Right renal cortex interstitium (tissue), 3 donors: Measurements from ENCODE around the gene SMG1. TPM values are rescaled to one million over a fixed set of nuclear protein-coding genes. Genes with fewer than 3 reads are reported as not detected.
"Not testable (repeated sequence)": the region's sequence is repeated elsewhere in the genome, so short reads cannot be mapped to it uniquely, and the experiment has no call there.

ENCODE experiments used
- DNase-seq, 3 donors: peaks; one replicate each; pipeline ENCODE4 v3.0.0-alpha.2; 2013; ENCODE audit warnings: low read depth in 3 of 3, low spot score in 2 of 3
- polyA plus RNA-seq, 3 donors: library from polyadenylated mRNA; unstranded; fragments of 120-200 nt; gene quantifications; one replicate each; pipeline ENCODE4 v1.2.1, GENCODE V29; 2013; ENCODE audit not compliant: insufficient read length in 3 of 3

SMG1 gene
- polyA plus RNA-seq, 3 donors, result 48.5 to 53.7 (median 53.0) TPM

GRCh38 chr16:18772171-18772570, 154.0 kb downstream of the SMG1 start:
- DNase-seq, result not testable (repeated sequence)

GRCh38 chr16:18770336-18770962, 155.8 kb downstream of the SMG1 start:
- DNase-seq, result not testable (repeated sequence)

DNA sequence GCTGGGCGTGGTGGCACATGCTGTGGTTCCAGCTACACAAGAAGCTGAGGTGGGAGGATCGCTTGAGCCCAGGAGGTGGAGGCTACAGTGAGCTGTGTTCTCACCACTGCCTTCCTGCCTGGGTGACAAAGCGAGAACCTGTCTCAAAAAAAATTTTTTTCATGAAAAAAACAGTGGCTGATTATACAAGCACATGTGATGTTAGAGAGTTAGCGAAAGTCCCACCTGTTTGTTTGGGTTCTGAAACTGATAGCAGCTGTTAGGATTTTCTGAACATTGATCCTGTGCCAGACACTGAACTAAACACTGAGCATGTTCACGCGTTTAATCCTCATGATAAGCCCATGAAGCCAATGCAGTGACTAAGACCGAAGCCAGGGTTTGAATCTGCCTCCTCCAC, 159.0 kb downstream of the SMG1 start:
- DNase-seq, result not testable (repeated sequence)

DNA sequence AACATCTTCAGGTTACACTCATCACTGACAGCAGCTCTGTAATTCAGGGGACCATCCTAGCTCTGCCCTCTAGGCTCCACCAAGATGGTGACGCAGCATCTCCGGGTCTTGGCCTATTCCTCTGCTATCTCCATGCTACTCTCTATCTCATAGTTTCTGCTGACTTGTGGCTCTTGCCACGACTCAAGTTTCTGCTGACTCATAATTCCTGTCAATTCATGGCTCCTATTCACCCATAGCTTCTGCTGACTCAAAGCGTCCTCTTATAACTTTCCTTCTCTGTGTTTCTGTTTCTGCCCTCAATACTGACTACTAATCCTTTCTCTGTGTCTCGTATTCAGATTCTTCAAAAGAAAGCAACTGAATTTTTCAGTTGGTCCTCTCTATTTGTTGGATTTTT, 163.5 kb downstream of the SMG1 start:
- not testable (repeated sequence) for DNase-seq

DNA sequence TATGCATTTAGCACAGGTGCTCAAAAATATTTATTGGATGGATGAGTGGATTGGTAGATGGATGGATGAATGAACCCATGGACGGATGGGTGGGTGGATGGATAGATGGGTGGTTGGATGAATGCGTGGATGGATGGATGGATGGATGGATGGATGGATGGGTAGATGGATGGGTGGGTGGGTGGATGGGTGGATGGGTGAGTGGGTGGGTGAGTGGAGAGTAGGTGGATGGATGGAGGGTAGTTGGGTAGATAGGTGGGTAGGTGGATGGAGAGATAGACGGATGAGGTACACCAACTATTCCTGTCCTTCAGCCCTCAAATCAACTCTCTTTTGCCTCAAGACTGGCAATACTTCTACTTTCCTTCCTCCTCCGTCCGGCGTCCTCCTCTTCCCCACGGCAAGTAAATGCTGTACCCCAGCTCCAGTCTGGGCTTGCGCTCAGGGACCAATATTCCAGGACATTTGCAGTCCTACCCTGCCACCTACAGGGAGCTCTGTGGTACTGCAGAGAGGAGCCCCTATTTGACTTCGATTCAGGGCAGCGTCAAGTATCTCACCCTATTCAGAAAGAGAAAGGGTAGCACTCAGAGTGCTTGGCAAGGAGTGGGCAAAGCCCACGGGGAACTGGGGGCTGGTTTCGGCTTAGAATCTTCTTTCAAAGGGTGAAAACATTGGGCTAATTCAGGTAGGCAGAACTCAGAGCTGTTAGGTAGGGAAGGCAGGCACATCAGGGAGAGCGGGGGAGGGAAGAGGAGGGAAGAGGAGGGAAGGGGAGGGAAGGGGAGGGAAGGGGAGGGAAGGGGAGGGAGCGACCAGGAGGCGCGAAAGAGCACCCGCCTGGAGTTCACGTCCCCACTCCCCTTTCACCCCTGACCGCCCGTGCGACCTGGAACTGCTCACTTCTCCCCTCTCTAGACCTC, 166.3 kb downstream of the SMG1 start:
- not testable (repeated sequence) for DNase-seq

DNA sequence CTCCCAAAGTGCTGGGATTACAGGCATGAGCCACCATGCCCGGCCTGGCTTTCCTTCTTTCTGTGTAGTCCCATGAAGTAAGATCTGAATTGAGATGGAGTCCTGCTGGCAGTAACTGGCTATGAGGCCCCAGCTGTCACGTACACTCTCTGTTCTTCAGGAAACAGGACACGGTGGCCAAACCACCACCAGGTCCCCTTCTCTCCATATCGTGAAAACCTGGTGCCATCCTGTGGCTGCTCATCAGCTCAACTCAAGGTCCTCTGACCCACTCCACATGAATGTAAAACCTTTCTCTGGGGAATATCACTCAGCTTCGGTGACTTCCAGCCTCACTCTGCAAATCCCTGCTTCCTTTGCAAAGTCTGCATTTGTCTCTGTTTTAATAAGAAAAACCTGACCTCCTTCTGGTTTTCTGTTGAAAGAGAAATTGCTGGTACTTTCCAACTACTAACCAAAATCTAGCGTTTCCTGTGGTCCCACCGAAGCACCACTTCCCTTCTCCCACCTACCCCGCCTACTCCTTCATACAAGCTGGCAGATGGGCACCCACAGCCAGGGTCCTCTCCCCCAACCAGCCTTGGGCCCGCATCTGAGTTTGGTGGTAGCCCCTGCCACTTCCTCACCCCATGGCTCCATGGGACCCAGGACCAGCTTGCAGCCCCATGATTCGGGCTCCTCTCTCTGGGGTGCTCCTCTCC, 168.1 kb downstream of the SMG1 start:
- not testable (repeated sequence) for DNase-seq

DNA sequence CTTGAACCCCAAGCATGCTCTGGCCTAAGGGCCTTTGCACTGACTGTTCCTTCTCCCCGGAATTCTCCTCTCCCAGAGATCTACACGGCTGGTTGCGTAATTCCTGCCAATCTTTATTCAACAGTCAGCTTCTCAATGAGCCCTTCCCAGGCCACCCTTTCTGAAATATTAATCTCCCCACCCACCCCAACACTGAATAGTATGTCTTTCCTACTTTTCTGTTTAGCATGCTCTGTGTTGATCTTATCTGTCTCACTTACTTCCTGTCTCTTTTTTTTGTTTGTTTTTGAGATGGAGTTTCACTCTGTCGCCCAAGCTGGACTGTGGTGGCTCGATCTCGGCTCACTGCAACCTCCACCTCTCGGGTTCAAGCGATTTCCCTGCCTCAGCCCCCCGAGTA, 169.6 kb downstream of the SMG1 start:
- not testable (repeated sequence) for DNase-seq

Other genes with a start within 250 kb of the SMG1 start
- gene RPS15A, start 136.1 kb downstream of the SMG1 start, polyA plus RNA-seq, result 1,000 to 10,000 TPM; 2,577 to 2,870 (median 2,796) TPM
- gene ARL6IP1, start 124.9 kb downstream of the SMG1 start, polyA plus RNA-seq, result 100 to 1,000 TPM; 300 to 308 (median 307) TPM
- 1 to 10 TPM; 1.6 to 1.7 (median 1.7) TPM for gene TMC7, start 57.5 kb upstream of the SMG1 start, polyA plus RNA-seq
- gene COQ7, start 141.2 kb upstream of the SMG1 start, polyA plus RNA-seq, result 10 to 100 TPM; 30.5 to 34.4 (median 32.1) TPM
- gene ITPRIPL2, start 187.6 kb upstream of the SMG1 start, polyA plus RNA-seq, result 10 to 100 TPM; 15.2 to 16.6 (median 15.8) TPM
- gene SYT17, start 241.8 kb upstream of the SMG1 start, polyA plus RNA-seq, result 10 to 100 TPM in 1 of 3 donors, 1 to 10 TPM in 2; 9.3 to 10.4 (median 10.0) TPM